RWPE2 (cell line): ENCODE measurements around the gene NR2F1-AS1.

Source experiments
- ATAC-seq: fragments of 200-7000 bp; cut with Tn5 transposase; 3 replicates; pipeline ENCODE4 v1.9.1; 2021; ENCODE audit warnings: low read depth
- DNase-seq: peaks from one replicate; pipeline ENCODE4 v3.0.0-alpha.2; 2020; ENCODE audit warnings: low spot score
- H3K27ac ChIP-seq: fragments of 450-650 bp; 2 replicates; pipeline ENCODE4 v1.5.1; 2017; ENCODE audit warnings: mild to moderate bottlenecking; ENCODE audit not compliant: poor library complexity, severe bottlenecking
- H3K27me3 ChIP-seq: fragments of 250-450 bp; sonication (Bioruptor Pico); 2 replicates; pipeline ENCODE4 v1.5.1; 2021; ENCODE audit warnings: mild to moderate bottlenecking, moderate library complexity; ENCODE audit not compliant: insufficient read depth, poor library complexity, severe bottlenecking
- H3K36me3 ChIP-seq: fragments of 250-450 bp; sonication (Bioruptor Pico); 2 replicates; pipeline ENCODE4 v1.5.1; 2020; ENCODE audit warnings: low read depth, mild to moderate bottlenecking, moderate library complexity
- H3K4me1 ChIP-seq: fragments of 250-450 bp; sonication (Bioruptor Pico); 2 replicates; pipeline ENCODE4 v1.5.1; 2021; ENCODE audit warnings: mild to moderate bottlenecking, moderate library complexity; ENCODE audit not compliant: insufficient read depth, poor library complexity, severe bottlenecking
- H3K4me3 ChIP-seq: fragments of 250-450 bp; sonication (Bioruptor Pico); 2 replicates; pipeline ENCODE4 v1.5.1; 2021; ENCODE audit warnings: mild to moderate bottlenecking, moderate library complexity; ENCODE audit not compliant: severe bottlenecking
- H3K9me3 ChIP-seq: fragments of 250-450 bp; sonication (Bioruptor Pico); 2 replicates; pipeline ENCODE4 v1.5.1; 2021; ENCODE audit warnings: mild to moderate bottlenecking, moderate library complexity; ENCODE audit not compliant: severe bottlenecking
- CTCF ChIP-seq: fragments of 450-650 bp; IDR thresholded peaks from one replicate; pipeline ENCODE4 v1.5.1; 2017; ENCODE audit warnings: mild to moderate bottlenecking, moderate library complexity; ENCODE audit not compliant: poor library complexity, severe bottlenecking

NR2F1-AS1 gene

GRCh38 chr5:93360436-93361088, 220.5 kb downstream of the NR2F1-AS1 start:
- Histone ChIP-seq H3K36me3 (no peaks in the 10 kb centered on the region), H3K27ac (peak overlapping the region; percentile 86), H3K9me3 (no peaks in the 10 kb centered on the region), H3K4me1 (peaks cover 37% of the 10 kb centered on the region), H3K4me3 (no peak overlapping the region), H3K27me3 (no peaks in the 10 kb centered on the region)
- no peak for TF ChIP-seq CTCF
- ATAC-seq, result no peak
- no peak for DNase-seq

GRCh38 chr5:93359960-93360305, 221.1 kb downstream of the NR2F1-AS1 start:
- ATAC-seq, result no peak
- no peak for TF ChIP-seq CTCF
- Histone ChIP-seq H3K27ac (peak overlapping the region; percentile 86), H3K9me3 (no peaks in the 10 kb centered on the region), H3K4me3 (no peak overlapping the region), H3K36me3 (no peaks in the 10 kb centered on the region), H3K27me3 (no peaks in the 10 kb centered on the region), H3K4me1 (peaks cover 37% of the 10 kb centered on the region)
- no peak for DNase-seq
